Psoas muscle (tissue), 8 donors: ENCODE data around the gene UGT1A10. TPM values are rescaled to one million over a fixed set of nuclear protein-coding genes. Genes with fewer than 3 reads are reported as not detected.

Experiments
- ATAC-seq, 4 donors: fragments of 200-7000 bp; cut with Tn5 transposase; one replicate each; pipeline ENCODE4 v1.9.1; 2020; ENCODE audit warnings: moderate library complexity in 3 of 4, mild to moderate bottlenecking in 2 of 4
- DNase-seq, 2 donors: peaks; one replicate each; pipeline ENCODE4 v3.0.0-alpha.2; 2020
- H3K27ac ChIP-seq: fragments of 200-600 bp; one replicate; pipeline ENCODE4 v1.8.0; 2022
- H3K27me3 ChIP-seq, 3 donors: fragments of 200-600 bp in 1 of 3; one replicate each; pipeline versions ENCODE4 v1.6.1 to v1.8.0; 2013 to 2022; ENCODE audit warnings: low read length in 2 of 3, mild to moderate bottlenecking in 2 of 3, moderate library complexity in 1 of 3; ENCODE audit not compliant: insufficient read depth in 3 of 3
- H3K36me3 ChIP-seq, 2 donors: fragments of 200-600 bp in 1 of 2; one replicate each; pipeline versions ENCODE4 v1.6.1 to v1.8.0; 2013 to 2022; ENCODE audit warnings: low read depth in 1 of 2, mild to moderate bottlenecking in 1 of 2, moderate library complexity in 1 of 2; ENCODE audit not compliant: insufficient read depth in 1 of 2
- H3K4me1 ChIP-seq: fragments of 200-600 bp; one replicate; pipeline ENCODE4 v1.8.0; 2022
- H3K4me3 ChIP-seq: fragments of 200-600 bp; one replicate; pipeline ENCODE4 v1.8.0; 2022; ENCODE audit warnings: mild to moderate bottlenecking
- H3K9me3 ChIP-seq: fragments of 200-600 bp; one replicate; pipeline ENCODE4 v1.8.0; 2022
- CTCF ChIP-seq: fragments of 200-600 bp; IDR thresholded peaks from one replicate; pipeline ENCODE4 v1.8.0; 2022; ENCODE audit warnings: antibody characterized with exemption
- WGBS, 3 donors: extraction: QIAGEN DNeasy Blood & Tissue Kit; methylation state at CpG; one replicate each; pipeline versions ENCODE4 v1.1.6 to v1.1.7; 2013; 5-methylcytosine and 5-hydroxymethylcytosine counted together
- intact Hi-C, 2 donors: fragments of 100-400 bp; cut with DNase I; formaldehyde crosslinking; loops; one replicate each; pipeline versions ENCODE4 v1.11.0 to v1.14.2; 2022
- polyA plus RNA-seq, 3 donors: library from polyadenylated mRNA; stranded (reverse); fragments of 200-250 nt; gene quantifications; one replicate each; pipeline ENCODE4 v1.2.3, GENCODE V29; 2013
- total RNA-seq, 4 donors: library from RNA; stranded (reverse); fragmentation: NEBNext Ultra II Directional in 2 of 4; extraction: Animal tissue kit (Norgen Biotek cat#: 25700) in 2 of 4; gene quantifications; one replicate each; pipeline versions ENCODE4 v1.2.1 to v1.2.4, GENCODE V29; 2021 to 2023
- donor health status: healthy with polysubstance abuse.
- donor health status: DM: no; HTN: no; CAD: no; lungs with moderate emphysema.
- donor health status: Bipolar disorder and iron deficiency.
- donor health status: healthy.
- donor health status: DM: yes; HTN: yes; CAD: no.
- donor health status: DM: no; HTN: no; CAD: no.
- donor health status: DM: no; HTN: no; CAD: no.
- donor health status: DM: yes; HTN: yes; CAD: no.

The UGT1A10 gene
- total and polyA plus RNA-seq, 7 donors = 0.03 TPM; not detected in 6

- H3K36me3 ChIP-seq = no peaks in the 10 kb centered on the region
- ATAC-seq (no peak), DNase-seq (no peak)
- peaks cover 0 to under 1% (median 0%) of the 10 kb centered on the region in 3 donors for H3K27me3 ChIP-seq
- no peak for TF ChIP-seq CTCF
- H3K4me3 ChIP-seq = no peak overlapping the region
- H3K9me3 ChIP-seq = no peaks in the 10 kb centered on the region
- WGBS, 3 donors = 84 to 87% (median 85%) methylated on average over 11 of the region's 11 CpGs
- H3K27ac ChIP-seq = no peak overlapping the region
- H3K4me1 ChIP-seq = no peaks in the 10 kb centered on the region
- intact Hi-C loops = no loop called here
These were observed 55.5 kb downstream of the UGT1A10 start for GRCh38 chr2:233691443-233692433.

GRCh38 chr2:233692648-233693047 lies 56.4 kb downstream of the UGT1A10 start, which contains the start of gene UGT1A6:
TSS of gene UGT1A6 (plus strand) at chr2:233692890. CDS start at chr2:233693005, 115 bp downstream.
- DNase-seq (no peak), ATAC-seq (no peak)
- TF ChIP-seq CTCF = no peak

GRCh38 chr2:233693963-233694362 lies 57.7 kb downstream of the UGT1A10 start:
- no peaks in the 10 kb centered on the region for H3K36me3 ChIP-seq
- ATAC-seq = no peak
- intact Hi-C loops = no loop called here
- no peaks in the 10 kb centered on the region for H3K27me3 ChIP-seq
- TF ChIP-seq CTCF = no peak
- H3K9me3 ChIP-seq = no peaks in the 10 kb centered on the region
- H3K4me3 ChIP-seq = no peak overlapping the region
- DNase-seq = no peak
- H3K27ac ChIP-seq = no peak overlapping the region
- H3K4me1 ChIP-seq = no peaks in the 10 kb centered on the region
- 59 to 72% (median 68%) methylated on average over 6 of the region's 6 CpGs for WGBS, 3 donors

More at GRCh38 chr2:233692648-233693047, 56.4 kb downstream of the UGT1A10 start, which contains the start of gene UGT1A6:
- H3K27me3 ChIP-seq = no peaks in the 10 kb centered on the region
- no peak within 1 kb of the TSS for H3K4me3 ChIP-seq
- H3K36me3 ChIP-seq = no peaks in the 10 kb centered on the region
- H3K9me3 ChIP-seq = no peaks in the 10 kb centered on the region
- H3K27ac ChIP-seq = no peak within 1 kb of the TSS
- no peaks in the 10 kb centered on the region for H3K4me1 ChIP-seq
- intact Hi-C loops = no loop called here
- 77 to 86% (median 85%) methylated on average over 4 of the region's 4 CpGs for WGBS, 3 donors

GRCh38 chr2:233698740-233699139 lies 62.5 kb downstream of the UGT1A10 start:
- Histone ChIP-seq H3K4me1 (no peaks in the 10 kb centered on the region), H3K27me3 (no peaks in the 10 kb centered on the region), H3K4me3 (no peak overlapping the region), H3K9me3 (no peaks in the 10 kb centered on the region), H3K36me3 (no peaks in the 10 kb centered on the region), H3K27ac (no peak overlapping the region)
- TF ChIP-seq CTCF = no peak
- ATAC-seq = no peak
- DNase-seq = no peak
- WGBS, 3 donors = 59 to 77% (median 68%) methylated on average over 4 of the region's 4 CpGs
- intact Hi-C loops = no loop called here
